ENCODE results near the gene SARNP. TPM values are rescaled to one million over a fixed set of nuclear protein-coding genes. Genes with fewer than 3 reads are reported as not detected.

Gene SARNP
- total RNA-seq, 4 donors from 2014 or later, result 45.9 to 106 (median 66.6) TPM

DNA sequence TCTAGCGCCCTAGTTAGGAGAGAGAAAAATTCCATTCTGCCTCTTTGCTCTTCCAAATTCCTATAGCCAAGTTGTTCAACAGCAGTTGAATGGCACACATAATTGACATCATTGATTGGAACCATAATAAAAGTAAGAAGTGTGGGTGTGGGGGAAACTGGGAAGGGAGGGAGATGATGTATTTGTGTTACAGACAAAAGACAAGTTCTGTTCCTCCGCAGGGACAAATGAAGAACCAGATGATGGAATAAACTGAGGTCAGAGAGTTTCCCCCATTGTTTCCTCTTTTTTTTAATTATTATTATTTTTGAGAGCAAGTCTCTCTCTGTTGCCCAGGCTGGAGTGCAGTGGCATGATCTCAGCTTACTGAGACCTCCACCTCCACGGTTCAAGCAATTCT, 39.7 kb downstream of the SARNP start:
- intact Hi-C loops (cut with DNase I; ENCODE audit: low total_unique reads), result no loop called here

DNA sequence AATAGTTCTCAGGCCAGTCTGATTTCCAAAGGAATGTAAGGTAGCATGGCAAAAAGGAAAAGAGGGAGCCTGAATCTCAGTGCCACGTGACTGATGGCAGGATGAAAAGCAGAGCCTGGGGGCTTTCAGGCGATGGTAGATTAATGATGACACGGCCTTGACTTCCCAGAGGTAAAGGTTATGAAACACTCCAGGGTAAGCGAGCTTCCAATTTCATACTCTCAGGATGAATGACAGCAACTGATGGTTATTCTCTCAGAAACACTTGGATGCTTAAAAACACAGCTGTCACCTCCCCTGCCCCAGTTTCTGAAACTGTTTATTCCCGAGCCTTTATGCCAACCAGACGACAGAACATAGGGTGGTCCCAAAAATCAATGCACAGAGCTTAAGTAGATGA, 45.8 kb downstream of the SARNP start:
- no peaks in the 10 kb centered on the region for H3K27me3 ChIP-seq
- no peak for TF ChIP-seq POLR2A (IDR thresholded peaks at IDR 0.05)
- TF ChIP-seq, protein P1, sequence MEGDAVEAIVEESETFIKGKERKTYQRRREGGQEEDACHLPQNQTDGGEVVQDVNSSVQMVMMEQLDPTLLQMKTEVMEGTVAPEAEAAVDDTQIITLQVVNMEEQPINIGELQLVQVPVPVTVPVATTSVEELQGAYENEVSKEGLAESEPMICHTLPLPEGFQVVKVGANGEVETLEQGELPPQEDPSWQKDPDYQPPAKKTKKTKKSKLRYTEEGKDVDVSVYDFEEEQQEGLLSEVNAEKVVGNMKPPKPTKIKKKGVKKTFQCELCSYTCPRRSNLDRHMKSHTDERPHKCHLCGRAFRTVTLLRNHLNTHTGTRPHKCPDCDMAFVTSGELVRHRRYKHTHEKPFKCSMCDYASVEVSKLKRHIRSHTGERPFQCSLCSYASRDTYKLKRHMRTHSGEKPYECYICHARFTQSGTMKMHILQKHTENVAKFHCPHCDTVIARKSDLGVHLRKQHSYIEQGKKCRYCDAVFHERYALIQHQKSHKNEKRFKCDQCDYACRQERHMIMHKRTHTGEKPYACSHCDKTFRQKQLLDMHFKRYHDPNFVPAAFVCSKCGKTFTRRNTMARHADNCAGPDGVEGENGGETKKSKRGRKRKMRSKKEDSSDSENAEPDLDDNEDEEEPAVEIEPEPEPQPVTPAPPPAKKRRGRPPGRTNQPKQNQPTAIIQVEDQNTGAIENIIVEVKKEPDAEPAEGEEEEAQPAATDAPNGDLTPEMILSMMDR (IDR thresholded peaks at IDR 0.05), result no peak
- H3K4me3 ChIP-seq, result no peak overlapping the region
- no peak for DNase-seq
- no peak overlapping the region for H3K27ac ChIP-seq
- H3K4me1 ChIP-seq, result no peaks in the 10 kb centered on the region
- intact Hi-C loops (cut with DNase I; ENCODE audit: low total_unique reads), result no loop called here
- no peaks in the 10 kb centered on the region for H3K9me3 ChIP-seq
- H3K36me3 ChIP-seq, result no peaks in the 10 kb centered on the region

More for the DNA sequence above, 39.7 kb downstream of the SARNP start:
- no peak overlapping the region for H3K4me3 ChIP-seq
- DNase-seq, result no peak
- H3K27me3 ChIP-seq, result no peaks in the 10 kb centered on the region
- TF ChIP-seq, protein P1 (IDR thresholded peaks at IDR 0.05), result no peak
- TF ChIP-seq POLR2A (IDR thresholded peaks at IDR 0.05), result no peak
- H3K36me3 ChIP-seq, result no peaks in the 10 kb centered on the region
- no peaks in the 10 kb centered on the region for H3K4me1 ChIP-seq
- H3K9me3 ChIP-seq, result no peaks in the 10 kb centered on the region
- H3K27ac ChIP-seq, result no peak overlapping the region

DNA sequence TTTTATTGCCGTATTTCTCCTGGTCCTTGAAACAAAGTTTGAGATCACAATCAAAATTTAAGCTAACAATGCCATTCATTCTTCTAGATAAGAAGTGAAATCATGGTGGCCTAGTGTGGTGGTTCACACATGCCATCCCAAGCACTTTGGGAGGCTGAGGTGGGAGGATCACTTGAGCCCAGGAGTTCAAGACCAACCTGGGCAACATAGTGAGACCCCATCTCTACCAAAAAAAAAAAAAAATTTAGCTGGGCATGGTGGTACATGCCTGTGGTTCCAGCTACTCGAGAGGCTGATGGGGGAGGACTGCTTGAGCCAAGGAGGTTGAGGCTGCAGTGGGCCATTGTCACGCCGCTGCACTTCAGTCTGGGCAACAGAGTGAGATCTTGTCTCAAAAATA, 50.4 kb downstream of the SARNP start:
- DNase-seq, result no peak
- Histone ChIP-seq H3K27me3 (no peaks in the 10 kb centered on the region), H3K36me3 (no peaks in the 10 kb centered on the region), H3K9me3 (no peaks in the 10 kb centered on the region), H3K4me3 (no peak overlapping the region), H3K4me1 (no peaks in the 10 kb centered on the region), H3K27ac (no peak overlapping the region)
- no peak for TF ChIP-seq POLR2A (IDR thresholded peaks at IDR 0.05)
- TF ChIP-seq, protein P1 (IDR thresholded peaks at IDR 0.05), result no peak
- intact Hi-C loops (cut with DNase I; ENCODE audit: low total_unique reads), result no loop called here

DNA sequence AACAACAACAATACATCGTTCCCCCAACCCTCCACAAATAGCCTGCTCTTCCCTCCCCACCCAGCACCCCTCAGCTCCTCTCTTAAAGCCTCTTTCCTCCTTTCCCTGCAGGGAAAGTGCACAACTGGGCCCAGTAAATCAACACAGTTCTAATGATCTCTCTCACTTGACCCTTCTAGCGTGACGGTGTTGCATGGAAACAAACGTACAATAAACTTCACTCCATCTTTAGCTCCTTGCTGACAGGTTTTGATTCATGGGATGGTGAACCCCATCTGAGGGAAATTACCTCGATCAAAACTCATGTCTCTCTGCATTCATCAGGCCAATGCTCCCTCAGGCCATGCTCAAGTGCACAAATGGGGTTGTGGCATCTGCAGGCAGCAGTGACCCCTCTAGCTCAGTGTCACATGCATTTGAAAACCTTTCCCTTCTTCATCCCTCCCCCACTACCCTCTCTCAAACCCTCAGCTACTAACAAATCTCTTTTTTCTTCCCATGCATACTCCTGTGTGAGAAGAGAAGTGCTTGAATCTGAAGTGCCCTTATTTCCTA, 51.7 kb downstream of the SARNP start:
- no peak overlapping the region for H3K4me3 ChIP-seq
- H3K9me3 ChIP-seq, result no peaks in the 10 kb centered on the region
- DNase-seq, result no peak
- intact Hi-C loops (cut with DNase I; ENCODE audit: low total_unique reads), result no loop called here
- H3K27ac ChIP-seq, result no peak overlapping the region
- H3K27me3 ChIP-seq, result no peaks in the 10 kb centered on the region
- no peaks in the 10 kb centered on the region for H3K4me1 ChIP-seq
- TF ChIP-seq, protein P1 (IDR thresholded peaks at IDR 0.05), result no peak
- TF ChIP-seq POLR2A (IDR thresholded peaks at IDR 0.05), result no peak
- H3K36me3 ChIP-seq, result no peaks in the 10 kb centered on the region

DNA sequence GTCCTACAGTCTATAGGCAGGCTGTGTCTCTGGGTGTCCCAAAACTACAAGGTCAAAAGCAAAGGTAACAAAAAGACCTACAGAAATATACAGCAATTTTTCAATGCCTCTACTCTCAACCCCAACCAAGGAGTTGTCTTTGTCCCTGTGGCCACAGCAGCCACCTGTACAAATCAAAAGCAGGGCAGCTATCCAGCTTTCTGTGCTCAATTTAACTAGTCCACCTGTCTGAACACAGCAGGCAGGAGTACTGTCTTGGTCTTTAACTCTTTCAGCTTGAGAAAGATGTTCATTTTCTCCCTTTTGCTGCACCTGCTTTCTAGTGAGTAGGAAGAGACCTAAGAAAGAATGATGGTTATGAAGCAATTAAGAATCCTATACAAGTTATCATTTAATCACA, 54.9 kb downstream of the SARNP start:
- H3K36me3 ChIP-seq, result no peaks in the 10 kb centered on the region
- no peak overlapping the region for H3K4me3 ChIP-seq
- H3K4me1 ChIP-seq, result no peaks in the 10 kb centered on the region
- H3K27me3 ChIP-seq, result no peaks in the 10 kb centered on the region
- intact Hi-C loops (cut with DNase I; ENCODE audit: low total_unique reads), result no loop called here
- no peak overlapping the region for H3K27ac ChIP-seq
- TF ChIP-seq, protein P1 (IDR thresholded peaks at IDR 0.05), result no peak
- TF ChIP-seq POLR2A (IDR thresholded peaks at IDR 0.05), result no peak
- H3K9me3 ChIP-seq, result no peaks in the 10 kb centered on the region
- no peak for DNase-seq
